H1 (cell line): ENCODE measurements around the gene TAB3.

ENCODE experiments used
- BRCA1 ChIP-seq: IDR thresholded peaks from 2 replicates; pipeline ENCODE4 v1.6.1; 2012; ENCODE audit warnings: low read depth, low read length, improper control_type of control experiment
- CHD2 ChIP-seq: IDR thresholded peaks from 2 replicates; pipeline ENCODE4 v1.6.1; 2012; ENCODE audit warnings: low read length, improper control_type of control experiment
- CTCF ChIP-seq, 3 experiments: IDR thresholded peaks; 1 replicate in 2 of 3; 2 replicates in 1 of 3; pipeline versions ENCODE4 v1.5.1 to v1.6.1; 2011; ENCODE audit warnings: low read length in 3 of 3, mild to moderate bottlenecking in 3 of 3, inconsistent platforms in 2 of 3, low read depth in 1 of 3, moderate library complexity in 1 of 3; ENCODE audit not compliant: insufficient read depth in 1 of 3; ENCODE audit errors: control extremely low read depth in 1 of 3
- EZH2 ChIP-seq: fragments of 200-600 bp; sonication (generic); IDR thresholded peaks from 2 replicates; pipeline ENCODE4 v1.7.1; 2012; ENCODE audit warnings: low read depth, mild to moderate bottlenecking, moderate library complexity, low read length, inconsistent platforms; ENCODE audit not compliant: severe bottlenecking
- HDAC6 ChIP-seq: IDR thresholded peaks from one replicate; pipeline ENCODE4 v1.7.1; 2012; ENCODE audit warnings: low read depth, mild to moderate bottlenecking, inconsistent platforms, low read length, moderate library complexity
- PHF8 ChIP-seq: fragments of 200-600 bp; sonication (generic); conservative IDR thresholded peaks from 2 replicates; pipeline ENCODE4 v1.7.1; 2012; ENCODE audit warnings: low read depth, mild to moderate bottlenecking, inconsistent platforms, low read length, moderate library complexity
- POLR2A ChIP-seq, 2 experiments: IDR thresholded peaks; 1 replicate in 1 of 2; 2 replicates in 1 of 2; pipeline ENCODE4 v1.6.1; 2011; ENCODE audit warnings: low read depth in 2 of 2, low read length in 2 of 2, mild to moderate bottlenecking in 2 of 2; ENCODE audit errors: control extremely low read depth in 1 of 2
- POLR2AphosphoS5 ChIP-seq: IDR thresholded peaks from 2 replicates; pipeline ENCODE4 v1.6.1; 2011; ENCODE audit warnings: low read depth, low read length
- SP2 ChIP-seq: IDR thresholded peaks from 2 replicates; pipeline ENCODE4 v1.6.1; 2012; ENCODE audit warnings: mild to moderate bottlenecking, low read length, inconsistent platforms

GRCh38 chrX:30831082-30831481 lies 58.0 kb downstream of the TAB3 start:
- no peak for TF ChIP-seq BRCA1
- no peak for TF ChIP-seq CTCF (IDR thresholded peaks at IDR 0.05; ENCODE audit: control extremely low read depth in 1 of 3, insufficient read depth in 1 of 3, low read depth in 1 of 3, low read length in 3 of 3)
- no peak for TF ChIP-seq PHF8
- TF ChIP-seq POLR2A (IDR thresholded peaks at IDR 0.05; ENCODE audit: control extremely low read depth in 1 of 2, low read depth in 2 of 2, low read length in 2 of 2) = no peak
- TF ChIP-seq HDAC6 = no peak
- no peak for TF ChIP-seq SP2
- no peak for TF ChIP-seq POLR2AphosphoS5
- no peak for TF ChIP-seq CHD2
- TF ChIP-seq EZH2 = no peak
